ENCODE results near the gene MEIS3. TPM values are rescaled to one million over a fixed set of nuclear protein-coding genes. Genes with fewer than 3 reads are reported as not detected.

The MEIS3 gene
- total and polyA plus RNA-seq, 10 of the 15 experiments (the other 5 are each of a cell fraction or from before 2014, with no cell fraction given): 0.05 to 0.23 TPM; not detected in 8

DNA sequence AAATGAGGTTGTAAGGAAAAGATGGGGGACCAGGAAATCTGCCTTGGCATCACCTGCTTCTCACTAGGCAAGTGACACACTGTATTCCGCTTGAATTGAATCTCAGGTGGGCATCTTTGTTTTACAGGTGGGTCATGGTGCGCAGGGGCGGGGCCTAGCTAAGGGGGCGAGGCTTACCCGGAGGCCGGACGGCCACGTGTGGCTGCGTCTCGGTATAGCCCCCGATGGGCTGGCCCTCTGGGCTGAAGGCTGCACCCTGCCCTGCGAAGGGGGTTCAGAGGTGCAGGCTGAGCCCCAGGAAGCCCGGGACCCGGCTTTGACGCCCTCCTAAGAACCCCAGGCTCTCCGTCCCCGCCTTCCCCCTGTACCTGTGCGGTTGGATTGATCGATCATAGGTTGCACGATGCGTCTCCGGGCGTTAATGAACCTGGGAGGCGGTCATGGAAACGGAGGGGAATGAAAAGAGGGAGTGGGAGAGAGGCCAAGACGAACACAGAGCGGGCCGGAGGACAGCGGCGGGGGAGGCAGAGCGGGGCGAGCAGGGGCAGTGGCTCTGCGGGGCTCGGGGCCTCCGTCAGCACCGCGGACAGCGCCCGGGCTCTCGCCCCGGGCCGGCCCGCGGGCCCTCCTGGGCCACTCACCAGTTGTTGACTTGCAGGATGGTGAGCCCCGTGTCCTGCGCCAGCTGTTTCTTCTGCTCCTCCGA lies 12.5 kb downstream of the MEIS3 start:
- Histone ChIP-seq H3K9ac (ENCODE audit: control insufficient read depth, insufficient read depth, low read length) (no peak overlapping the region), H3K4me3 (no peak overlapping the region), H3K27ac (ENCODE audit: control insufficient read depth, insufficient read depth) (no peak overlapping the region), H3K4me2 (ENCODE audit: control insufficient read depth, insufficient read depth) (no peak overlapping the region), H3K4me1 (ENCODE audit: control insufficient read depth, insufficient read depth, low read length) (no peaks in the 10 kb centered on the region), H4K20me1 (ENCODE audit: control insufficient read depth, insufficient read depth) (no peaks in the 10 kb centered on the region), H2AFZ (ENCODE audit: control insufficient read depth, low read depth, low read length) (no peak overlapping the region), H3K36me3 (ENCODE audit: control insufficient read depth in 2 of 2, insufficient read depth in 2 of 2, low read length in 1 of 2) (no peaks in the 10 kb centered on the region), H3K79me2 (ENCODE audit: control insufficient read depth, insufficient read depth, low read length) (no peaks in the 10 kb centered on the region), H3K27me3 (replicated peaks in 1 of 2; ENCODE audit: control insufficient read depth in 2 of 2, insufficient read depth in 2 of 2, low read length in 1 of 2) (no peaks in the 10 kb centered on the region; a peak in 1 of 4 replicates), H3K9me3 (replicated peaks; ENCODE audit: control insufficient read depth, insufficient read depth, low read length) (no peaks in the 10 kb centered on the region)
- ChIA-PET POLR2A (interaction anchor here (0.6 kb wide), 1 partner anchor 342 kb away, joined by 3 read pairs; no protein-coding TSS in a partner anchor), CTCF (no interaction called here), SMC1A (ENCODE audit: uncharacterized antibody, unreplicated experiment) (no interaction called here), RAD21 (ENCODE audit: unreplicated experiment) (no interaction called here)
- ATAC-seq: peak; percentile 38; the same call in 2 of the 3 replicates
- TF ChIP-seq, protein P1, sequence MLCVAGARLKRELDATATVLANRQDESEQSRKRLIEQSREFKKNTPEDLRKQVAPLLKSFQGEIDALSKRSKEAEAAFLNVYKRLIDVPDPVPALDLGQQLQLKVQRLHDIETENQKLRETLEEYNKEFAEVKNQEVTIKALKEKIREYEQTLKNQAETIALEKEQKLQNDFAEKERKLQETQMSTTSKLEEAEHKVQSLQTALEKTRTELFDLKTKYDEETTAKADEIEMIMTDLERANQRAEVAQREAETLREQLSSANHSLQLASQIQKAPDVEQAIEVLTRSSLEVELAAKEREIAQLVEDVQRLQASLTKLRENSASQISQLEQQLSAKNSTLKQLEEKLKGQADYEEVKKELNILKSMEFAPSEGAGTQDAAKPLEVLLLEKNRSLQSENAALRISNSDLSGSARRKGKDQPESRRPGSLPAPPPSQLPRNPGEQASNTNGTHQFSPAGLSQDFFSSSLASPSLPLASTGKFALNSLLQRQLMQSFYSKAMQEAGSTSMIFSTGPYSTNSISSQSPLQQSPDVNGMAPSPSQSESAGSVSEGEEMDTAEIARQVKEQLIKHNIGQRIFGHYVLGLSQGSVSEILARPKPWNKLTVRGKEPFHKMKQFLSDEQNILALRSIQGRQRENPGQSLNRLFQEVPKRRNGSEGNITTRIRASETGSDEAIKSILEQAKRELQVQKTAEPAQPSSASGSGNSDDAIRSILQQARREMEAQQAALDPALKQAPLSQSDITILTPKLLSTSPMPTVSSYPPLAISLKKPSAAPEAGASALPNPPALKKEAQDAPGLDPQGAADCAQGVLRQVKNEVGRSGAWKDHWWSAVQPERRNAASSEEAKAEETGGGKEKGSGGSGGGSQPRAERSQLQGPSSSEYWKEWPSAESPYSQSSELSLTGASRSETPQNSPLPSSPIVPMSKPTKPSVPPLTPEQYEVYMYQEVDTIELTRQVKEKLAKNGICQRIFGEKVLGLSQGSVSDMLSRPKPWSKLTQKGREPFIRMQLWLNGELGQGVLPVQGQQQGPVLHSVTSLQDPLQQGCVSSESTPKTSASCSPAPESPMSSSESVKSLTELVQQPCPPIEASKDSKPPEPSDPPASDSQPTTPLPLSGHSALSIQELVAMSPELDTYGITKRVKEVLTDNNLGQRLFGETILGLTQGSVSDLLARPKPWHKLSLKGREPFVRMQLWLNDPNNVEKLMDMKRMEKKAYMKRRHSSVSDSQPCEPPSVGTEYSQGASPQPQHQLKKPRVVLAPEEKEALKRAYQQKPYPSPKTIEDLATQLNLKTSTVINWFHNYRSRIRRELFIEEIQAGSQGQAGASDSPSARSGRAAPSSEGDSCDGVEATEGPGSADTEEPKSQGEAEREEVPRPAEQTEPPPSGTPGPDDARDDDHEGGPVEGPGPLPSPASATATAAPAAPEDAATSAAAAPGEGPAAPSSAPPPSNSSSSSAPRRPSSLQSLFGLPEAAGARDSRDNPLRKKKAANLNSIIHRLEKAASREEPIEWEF (IDR thresholded peaks at IDR 0.05; ENCODE audit: insufficient replicate concordance, low read depth, low read length): no peak
- no peak for TF ChIP-seq YBX1 (IDR thresholded peaks at IDR 0.05)
- no peak for TF ChIP-seq KLF5 (IDR thresholded peaks at IDR 0.05; ENCODE audit: partially characterized antibody)
- peak; percentile 82 for TF ChIP-seq REST (IDR thresholded peaks at IDR 0.05; ENCODE audit: low read depth, low read length)
- TF ChIP-seq TAF1 (IDR thresholded peaks at IDR 0.05; ENCODE audit: borderline replicate concordance, low read depth, low read length): no peak
- no peak for TF ChIP-seq RB1 (IDR thresholded peaks at IDR 0.05; ENCODE audit: borderline replicate concordance)
- no peak for TF ChIP-seq CREM (IDR thresholded peaks at IDR 0.05; ENCODE audit: low read depth)
- no TSS peak for BruUV-seq (replicated peaks)
- no peak for FAIRE-seq
- WGBS (ENCODE audit: insufficient coverage, insufficient replicate concordance, low lambda C conversion rate, missing lambda C conversion rate): 29% methylated on average over 43 of the region's 47 CpGs
- intact Hi-C loops (cut with micrococcal nuclease; ENCODE audit: unreplicated experiment): no loop called here
- DNase-seq (ENCODE audit: low read depth, low spot score): no peak
- in situ Hi-C loops (cut with MboI): no loop called here
